B cell (primary cell): ENCODE data around the gene SHISA7. TPM values are rescaled to one million over a fixed set of nuclear protein-coding genes. Genes with fewer than 3 reads are reported as not detected.

ENCODE experiments used
- ATAC-seq: fragments of 200-7000 bp; cut with Tn5 transposase; one replicate; pipeline ENCODE4 v1.10.0; 2021; ENCODE audit warnings: low read depth, mild to moderate bottlenecking, moderate number of reproducible peaks, moderate library complexity
- CTCF ChIA-PET: fragments of 350-600 bp; sonication (Branson Sonifier 250); formaldehyde crosslinking; loops from one replicate; lab custom pipeline; 2021; ENCODE audit warnings: antibody characterized with exemption, inconsistent platforms; lab: Charles Lee
- POLR2A ChIA-PET: fragments of 350-600 bp; sonication (Branson Sonifier 250); formaldehyde crosslinking; loops from one replicate; lab custom pipeline; 2021; ENCODE audit warnings: antibody characterized with exemption; lab: Charles Lee
- DNase-seq: peaks from one replicate; pipeline ENCODE4 v3.0.0; 2013
- H2AFZ ChIP-seq: 2 replicates; pipeline ENCODE4 v1.6.1; 2012; ENCODE audit warnings: mild to moderate bottlenecking, low read depth, low read length; ENCODE audit not compliant: insufficient read depth, poor library complexity, severe bottlenecking
- H3K27ac ChIP-seq, 2 donors: 1 replicate in 1 of 2; 2 replicates in 1 of 2; pipeline ENCODE4 v1.5.1; 2012 to 2013; ENCODE audit warnings: low read length in 2 of 2, mild to moderate bottlenecking in 2 of 2, moderate library complexity in 1 of 2
- H3K27me3 ChIP-seq, 4 experiments: fragments of 200-600 bp in 1 of 4; sonication (generic) in 1 of 4; replicated peaks in 1 of 4; 1 replicate in 2 of 4; 2 replicates in 2 of 4; pipeline versions ENCODE4 v1.6.1 to v1.7.0; 2013 to 2016; ENCODE audit warnings: low read length in 3 of 4, mild to moderate bottlenecking in 2 of 4, mixed read lengths in 1 of 4, moderate library complexity in 1 of 4; ENCODE audit not compliant: insufficient read depth in 4 of 4, control insufficient read depth in 3 of 4; ENCODE audit errors: control extremely low read depth in 1 of 4
- H3K36me3 ChIP-seq, 2 experiments: replicated peaks in 1 of 2; 1 replicate in 1 of 2; 2 replicates in 1 of 2; pipeline versions ENCODE4 v1.6.1 to v1.7.1; 2013; ENCODE audit warnings: low read length in 1 of 2; ENCODE audit not compliant: insufficient read depth in 2 of 2, control insufficient read depth in 1 of 2; ENCODE audit errors: control extremely low read depth in 1 of 2, extremely low read depth in 1 of 2
- H3K4me1 ChIP-seq, 2 donors: fragments of 200-600 bp in 1 of 2; sonication (generic) in 1 of 2; 1 replicate in 1 of 2; 2 replicates in 1 of 2; pipeline versions ENCODE4 v1.5.1 to v1.6.1; 2013 to 2017; ENCODE audit warnings: low read length in 2 of 2; ENCODE audit not compliant: control insufficient read depth in 2 of 2, insufficient read depth in 2 of 2
- H3K4me2 ChIP-seq: replicated peaks from 2 replicates; pipeline ENCODE3; 2012; ENCODE audit warnings: mild to moderate bottlenecking, low read depth, low read length; ENCODE audit not compliant: poor library complexity, severe bottlenecking
- H3K4me3 ChIP-seq, 5 experiments: fragments of 200-600 bp in 1 of 5; sonication (generic) in 1 of 5; 1 replicate in 3 of 5; 2 replicates in 2 of 5; pipeline versions ENCODE4 v1.5.1 to v1.7.0; 2011 to 2016; ENCODE audit warnings: low read length in 4 of 5, mild to moderate bottlenecking in 4 of 5, low read depth in 2 of 5, control low read depth in 1 of 5, moderate library complexity in 1 of 5; ENCODE audit not compliant: insufficient read depth in 1 of 5; ENCODE audit errors: control extremely low read depth in 1 of 5, extremely low read depth in 1 of 5
- H3K79me2 ChIP-seq: fragments of 200-600 bp; sonication (generic); one replicate; pipeline ENCODE4 v1.6.0; 2016; ENCODE audit warnings: low read length; ENCODE audit not compliant: control insufficient read depth, insufficient read depth
- H3K9ac ChIP-seq: fragments of 200-600 bp; sonication (generic); 2 replicates; pipeline ENCODE4 v1.6.1; 2017; ENCODE audit warnings: mild to moderate bottlenecking, low read length, moderate library complexity
- H3K9me3 ChIP-seq, 3 donors: one replicate each; pipeline versions ENCODE4 v1.6.1 to v1.7.1; 2013; ENCODE audit warnings: low read length in 2 of 3; ENCODE audit not compliant: control insufficient read depth in 2 of 3, insufficient read depth in 1 of 3; ENCODE audit errors: control extremely low read depth in 1 of 3
- H4K20me1 ChIP-seq: 2 replicates; pipeline ENCODE4 v1.6.0; 2012; ENCODE audit warnings: mild to moderate bottlenecking, low read length; ENCODE audit not compliant: insufficient read depth, control insufficient read depth, poor library complexity, severe bottlenecking
- H3K27ac Mint-ChIP-seq: one replicate; pipeline ENCODE4 v1.8.0; 2021; ENCODE audit warnings: mixed read lengths
- H3K27me3 Mint-ChIP-seq: one replicate; pipeline ENCODE4 v1.8.0; 2021; ENCODE audit warnings: mixed read lengths
- H3K4me1 Mint-ChIP-seq: one replicate; pipeline ENCODE4 v1.8.0; 2021; ENCODE audit warnings: mixed read lengths
- H3K4me3 Mint-ChIP-seq: one replicate; pipeline ENCODE4 v1.8.0; 2021; ENCODE audit warnings: mixed read lengths
- H3K9me3 Mint-ChIP-seq: one replicate; pipeline ENCODE4 v1.8.0; 2022; ENCODE audit warnings: mixed read lengths; ENCODE audit not compliant: insufficient read depth
- EZH2 ChIP-seq: IDR thresholded peaks from 2 replicates; pipeline ENCODE4 v1.6.1; 2012; ENCODE audit warnings: borderline replicate concordance, low read depth, mild to moderate bottlenecking, moderate library complexity, low read length; ENCODE audit not compliant: insufficient read depth, poor library complexity, severe bottlenecking
- WGBS: methylation state at CpG from one replicate; pipeline ENCODE4 v1.1.5; 2013; ENCODE audit warnings: missing lambda C conversion rate; ENCODE audit not compliant: insufficient coverage; 5-methylcytosine and 5-hydroxymethylcytosine counted together
- intact Hi-C: fragments of 100-400 bp; cut with micrococcal nuclease; formaldehyde crosslinking; loops from one replicate; pipeline ENCODE4 v1.10.0; 2022
- polyA plus RNA-seq: library from polyadenylated mRNA; depleted of rRNA; stranded (reverse); fragments of >200 nt; gene quantifications from 2 replicates; pipeline ENCODE4 v1.2.3, GENCODE V29; 2012
- total RNA-seq, 2 donors: library from RNA; stranded (reverse); fragments of 120-200 nt in 1 of 2; gene quantifications; 1 replicate in 1 of 2; 2 replicates in 1 of 2; pipeline versions ENCODE4 v1.2.3 to v1.2.4, GENCODE V29; 2013 to 2022
- TF ChIP-seq, protein P1 (sequence below): fragments of 200-600 bp; IDR thresholded peaks from one replicate; pipeline ENCODE4 v1.8.0; 2022; ENCODE audit warnings: antibody characterized with exemption, mild to moderate bottlenecking

SHISA7 gene
- total and polyA plus RNA-seq, 2 donors (not counting 1 experiment from before 2014, with no cell fraction given) = 0.06 TPM; not detected in 1

DNA sequence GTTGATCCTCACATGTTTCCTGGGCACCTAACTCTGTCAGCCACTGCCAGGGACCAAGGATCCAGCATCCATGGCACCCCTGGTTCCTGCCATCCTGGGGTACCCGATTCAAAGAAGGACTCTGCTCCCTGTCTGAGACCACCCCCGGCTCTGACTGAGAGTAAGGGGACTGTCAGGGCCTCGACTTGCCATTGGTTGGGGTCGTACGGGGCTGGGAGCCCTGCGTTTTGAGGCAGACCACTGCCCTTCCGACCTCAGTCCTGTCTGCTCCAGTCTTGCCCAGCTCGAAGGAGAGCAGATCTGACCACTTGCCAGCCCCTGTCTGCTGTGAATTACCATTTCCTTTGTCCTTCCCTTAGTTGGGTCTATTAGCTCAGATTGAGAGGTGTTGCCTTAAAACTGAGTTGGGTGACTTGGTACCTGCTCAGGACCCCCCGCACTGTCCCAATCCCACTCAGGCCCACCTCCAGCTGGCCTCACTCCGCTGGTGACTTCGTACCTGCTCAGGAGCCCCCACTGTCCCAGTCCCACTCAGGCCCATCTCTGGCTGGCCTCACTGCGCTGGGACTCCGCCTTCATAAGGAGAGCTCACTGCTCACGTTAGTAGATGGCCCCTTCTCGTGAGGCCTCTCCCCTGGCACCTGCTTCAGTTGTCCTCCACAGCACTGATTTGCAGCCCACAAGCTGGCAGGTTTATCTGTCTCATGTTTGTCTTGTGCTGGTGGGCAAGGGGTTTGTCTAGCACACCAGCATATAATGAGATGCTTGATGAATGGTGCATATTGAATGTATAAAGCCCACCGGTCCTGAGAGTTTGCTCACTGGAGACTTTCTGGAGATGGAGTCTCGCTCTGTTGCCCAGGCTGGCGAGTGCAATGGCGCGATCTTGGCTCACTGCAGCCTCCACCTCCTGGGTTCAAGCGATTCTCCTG lies 53.4 kb downstream of the SHISA7 start:
- ChIA-PET CTCF (interaction anchor here (1.1 to 2.3 kb wide), 4 partner anchors 13 to 114 kb away, joined by 4 to 6 read pairs (median 4); no protein-coding TSS in a partner anchor), POLR2A (interaction anchor here (0.6 to 1.3 kb wide), 3 partner anchors 9 to 245 kb away, joined by 3 to 8 read pairs (median 3); partner anchors contain the start of gene UBE2S)
- Histone ChIP-seq H3K4me3 (no peak overlapping the region), H3K79me2 (peaks cover 35% of the 10 kb centered on the region), H3K4me1 (peaks cover 30 to 42% of the 10 kb centered on the region in 2 donors), H3K27ac (no peak overlapping the region), H3K4me2 (no peak overlapping the region), H3K36me3 (peaks cover 3 to 48% of the 10 kb centered on the region in 2 experiments), H3K9me3 (no peaks in the 10 kb centered on the region), H3K9ac (no peak overlapping the region), H2AFZ (no peak overlapping the region), H3K27me3 (no peaks in the 10 kb centered on the region), H4K20me1 (peaks cover 64% of the 10 kb centered on the region)
- ATAC-seq (no peak), DNase-seq (no peak)
- H3K4me1 Mint-ChIP-seq = peaks cover 54% of the 10 kb centered on the region
- H3K27ac Mint-ChIP-seq = peak overlapping the region; percentile 41
- H3K4me3 Mint-ChIP-seq = peak overlapping the region; percentile 41
- 92% methylated on average over 19 of the region's 21 CpGs for WGBS
- TF ChIP-seq, protein P1, sequence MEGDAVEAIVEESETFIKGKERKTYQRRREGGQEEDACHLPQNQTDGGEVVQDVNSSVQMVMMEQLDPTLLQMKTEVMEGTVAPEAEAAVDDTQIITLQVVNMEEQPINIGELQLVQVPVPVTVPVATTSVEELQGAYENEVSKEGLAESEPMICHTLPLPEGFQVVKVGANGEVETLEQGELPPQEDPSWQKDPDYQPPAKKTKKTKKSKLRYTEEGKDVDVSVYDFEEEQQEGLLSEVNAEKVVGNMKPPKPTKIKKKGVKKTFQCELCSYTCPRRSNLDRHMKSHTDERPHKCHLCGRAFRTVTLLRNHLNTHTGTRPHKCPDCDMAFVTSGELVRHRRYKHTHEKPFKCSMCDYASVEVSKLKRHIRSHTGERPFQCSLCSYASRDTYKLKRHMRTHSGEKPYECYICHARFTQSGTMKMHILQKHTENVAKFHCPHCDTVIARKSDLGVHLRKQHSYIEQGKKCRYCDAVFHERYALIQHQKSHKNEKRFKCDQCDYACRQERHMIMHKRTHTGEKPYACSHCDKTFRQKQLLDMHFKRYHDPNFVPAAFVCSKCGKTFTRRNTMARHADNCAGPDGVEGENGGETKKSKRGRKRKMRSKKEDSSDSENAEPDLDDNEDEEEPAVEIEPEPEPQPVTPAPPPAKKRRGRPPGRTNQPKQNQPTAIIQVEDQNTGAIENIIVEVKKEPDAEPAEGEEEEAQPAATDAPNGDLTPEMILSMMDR = no peak
- TF ChIP-seq EZH2 = no peak
- no peaks in the 10 kb centered on the region for H3K27me3 Mint-ChIP-seq
- no peaks in the 10 kb centered on the region for H3K9me3 Mint-ChIP-seq
- intact Hi-C loops = no loop called here
